H4 (cell line): ENCODE measurements around the gene RTP2. TPM values are rescaled to one million over a fixed set of nuclear protein-coding genes. Genes with fewer than 3 reads are reported as not detected.

Source experiments
- DNase-seq: peaks from one replicate; pipeline ENCODE4 v3.0.0-alpha.2; 2015; ENCODE audit warnings: low spot score
- total RNA-seq: library from RNA; depleted of rRNA; stranded (reverse); fragments of >200 nt; shearing (Covaris generic); gene quantifications from 2 replicates; pipeline ENCODE4 v1.2.3, GENCODE V29; 2014; rRNA removed

RTP2 gene
- total RNA-seq, 1 experiment from 2014 or later: not detected

DNA sequence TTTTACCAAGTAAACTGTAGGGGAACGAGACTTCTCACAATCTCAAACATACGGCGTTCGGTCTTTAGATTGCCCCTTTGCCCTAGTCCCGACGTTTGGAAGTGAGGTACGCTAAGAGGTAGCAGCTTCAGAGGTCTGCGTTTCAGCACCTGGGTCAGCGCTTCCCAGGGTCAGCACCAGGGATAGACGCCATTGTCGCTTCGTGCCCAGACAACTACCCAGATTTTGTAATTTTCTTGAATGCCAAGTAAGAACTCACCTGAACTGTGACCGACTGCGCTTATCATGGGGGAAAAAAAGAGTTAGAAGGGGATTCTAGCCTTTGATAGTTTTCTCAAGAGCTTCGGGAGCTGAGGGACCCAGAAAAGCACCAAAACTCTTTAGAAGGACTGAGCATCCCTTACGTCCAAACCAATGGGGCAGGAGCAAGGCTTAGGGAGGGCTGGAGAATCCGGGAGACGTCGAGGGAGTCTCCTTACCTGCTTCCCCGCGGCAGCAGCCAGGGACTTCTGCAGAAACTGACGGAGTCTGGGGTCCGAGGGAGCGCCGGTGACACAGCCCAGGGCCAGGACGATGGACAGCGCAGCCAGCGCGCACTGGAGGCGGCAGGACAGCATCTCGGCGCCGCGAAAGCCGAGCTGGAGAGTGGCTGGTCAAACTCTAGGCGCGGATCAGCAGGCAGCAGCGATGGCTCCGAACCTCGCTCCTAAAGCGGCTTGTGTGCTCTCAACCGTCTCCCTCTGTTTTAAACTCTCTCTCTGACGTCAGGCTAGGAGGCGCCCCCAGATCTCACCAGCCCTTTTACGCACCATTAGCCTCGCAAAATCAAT is 32.5 kb downstream of the RTP2 start, which contains the start of gene SST:
TSS of gene SST (minus strand) at position 720 of the 830 bp plus-strand sequence. CDS start at position 617, 103 bp downstream.
- DNase-seq: peak; percentile 29

DNA sequence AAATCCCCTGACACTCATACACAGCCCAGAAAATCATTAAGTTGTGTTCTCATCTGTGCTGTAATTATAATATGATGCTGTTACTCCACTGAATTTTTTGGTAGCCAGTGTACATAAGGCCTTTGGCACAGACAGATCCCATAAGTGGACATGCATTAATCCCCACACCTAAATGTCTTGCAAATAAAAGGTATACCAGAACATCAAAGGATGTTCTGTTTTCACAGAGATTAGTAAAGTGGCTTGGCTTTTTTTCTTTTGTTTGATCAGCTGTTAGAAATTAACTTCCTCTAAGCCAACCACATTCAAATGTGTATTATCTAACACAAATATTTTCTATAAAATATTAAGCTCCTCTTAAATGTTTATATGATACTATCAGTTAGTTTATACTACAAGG is 34.8 kb downstream of the RTP2 start:
- no peak for DNase-seq

DNA sequence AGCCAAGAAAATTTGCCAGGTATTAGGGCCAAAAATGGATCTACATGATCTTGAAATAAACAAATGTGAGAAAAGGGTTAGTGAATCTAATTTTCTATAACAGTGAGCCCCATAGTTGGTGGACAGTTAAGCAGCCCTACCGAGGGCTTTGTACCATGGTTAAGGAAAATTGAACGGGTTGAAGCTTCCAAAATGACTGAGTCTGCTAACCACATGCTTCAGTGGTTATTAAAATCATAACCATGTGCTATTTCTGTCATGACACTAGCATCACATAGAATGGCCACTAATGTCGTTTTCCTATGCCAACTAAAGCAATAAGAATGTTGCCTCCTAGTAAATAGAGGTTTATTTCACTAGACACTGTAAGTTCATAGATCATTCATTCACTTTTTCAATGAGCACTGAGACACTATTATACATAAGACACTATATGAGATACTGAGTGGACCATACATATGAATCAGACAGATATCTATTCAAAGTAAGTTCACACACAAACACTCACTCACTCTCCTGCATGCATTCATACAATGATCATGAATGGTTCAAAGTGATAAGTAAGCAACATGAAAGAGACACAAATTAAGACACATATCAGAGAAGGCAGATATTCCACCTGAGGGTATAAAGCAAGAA is 36.5 kb downstream of the RTP2 start:
- no peak for DNase-seq

DNA sequence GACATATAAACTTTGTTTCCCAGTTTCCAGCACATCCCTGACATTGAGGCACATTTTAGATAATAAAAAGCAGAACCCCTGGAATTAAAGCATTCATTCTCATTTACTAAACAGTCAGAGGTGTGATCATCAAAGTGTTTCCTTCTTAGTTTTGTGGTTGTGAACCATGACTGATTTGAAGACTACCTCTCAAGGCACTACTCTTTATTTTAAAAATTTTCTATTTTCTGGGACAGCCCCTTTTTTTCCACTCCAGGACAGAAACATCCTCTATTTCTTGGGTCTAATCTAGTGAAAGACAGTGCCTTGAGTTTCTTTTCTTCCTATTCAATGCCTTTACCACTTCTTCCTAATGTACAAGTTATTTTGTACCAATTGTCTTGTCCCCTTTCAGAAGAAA is 37.3 kb downstream of the RTP2 start:
- no peak for DNase-seq

DNA sequence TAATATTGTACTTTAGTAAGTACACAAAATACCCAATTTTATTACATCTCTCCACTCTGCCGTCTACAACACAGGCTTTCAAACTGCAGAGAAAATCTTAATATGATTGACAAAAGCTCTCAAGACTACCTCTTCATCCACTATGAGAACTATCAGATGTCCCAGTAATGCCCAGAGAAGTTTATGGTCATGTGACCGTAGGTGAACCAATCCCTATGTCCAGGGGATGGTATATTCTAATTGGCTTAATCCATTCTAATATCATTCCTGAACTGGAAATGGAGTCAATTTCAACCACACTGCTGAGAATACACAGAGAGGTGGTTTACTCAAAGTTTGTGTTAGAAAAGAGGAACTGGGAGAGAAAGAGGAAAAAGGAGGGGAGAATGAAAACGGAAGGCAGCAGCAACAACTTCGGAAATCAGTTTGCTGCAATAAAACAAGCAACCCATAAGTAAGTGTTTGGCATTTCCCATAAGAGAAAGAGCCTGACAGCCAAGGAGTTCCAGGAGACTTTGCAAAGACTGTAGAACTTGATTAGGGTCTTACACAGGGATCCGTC is 39.4 kb downstream of the RTP2 start:
- DNase-seq: no peak

DNA sequence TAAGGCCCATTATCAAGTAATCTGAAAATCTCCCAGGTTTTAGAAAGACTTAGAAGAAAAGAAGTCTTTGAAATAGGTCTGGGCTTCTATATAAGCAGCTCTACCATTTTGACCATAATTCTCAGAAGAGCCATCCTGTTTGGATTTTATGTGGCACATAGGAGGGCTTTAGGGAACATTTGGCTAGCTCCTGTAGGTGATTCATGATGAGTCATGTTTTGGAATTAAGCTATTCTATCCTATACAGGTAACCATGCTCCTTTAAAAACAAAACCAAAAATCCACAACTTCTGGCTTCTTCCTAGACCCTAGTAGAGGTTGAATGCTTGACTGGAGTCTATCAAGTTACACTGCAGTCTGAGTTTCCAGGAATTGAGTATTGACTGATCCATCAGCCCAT is 41.1 kb downstream of the RTP2 start:
- no peak for DNase-seq

DNA sequence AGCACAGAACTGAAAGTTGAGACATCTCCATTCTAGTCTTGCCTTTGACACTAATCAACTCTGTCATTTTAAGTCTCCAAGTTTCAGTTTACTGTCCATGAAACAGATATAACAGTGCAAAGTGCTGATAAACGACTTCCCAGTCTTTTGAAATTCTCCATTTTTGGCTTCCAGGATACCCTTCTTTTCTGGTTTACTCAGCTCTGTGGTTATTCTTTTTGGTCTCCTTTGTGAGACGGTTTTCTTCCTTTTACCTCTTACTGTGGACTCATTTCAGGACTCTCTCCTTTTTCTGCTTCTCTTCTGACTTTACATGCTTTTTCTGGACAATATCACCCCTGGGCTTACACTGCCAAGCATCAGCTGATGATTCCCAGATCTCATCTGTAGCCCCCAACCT is 51.1 kb downstream of the RTP2 start:
- no peak for DNase-seq

Other genes starting within 250 kb of the RTP2 start
- gene SST, start 32.2 kb downstream of the RTP2 start, total RNA-seq: not detected in 2 replicates
- 5.8 and 9.0 TPM in 2 replicates for gene BCL6, start 42.9 kb upstream of the RTP2 start, total RNA-seq